Eye (tissue), 1 donor: ENCODE measurements around the gene GGA1.
"Not testable (repeated sequence)": the region's sequence is repeated elsewhere in the genome, so short reads cannot be mapped to it uniquely, and the experiment has no call there.

ENCODE experiments used
- DNase-seq: peaks from one replicate; pipeline ENCODE4 v3.0.0-alpha.2; 2015

Gene GGA1

DNA sequence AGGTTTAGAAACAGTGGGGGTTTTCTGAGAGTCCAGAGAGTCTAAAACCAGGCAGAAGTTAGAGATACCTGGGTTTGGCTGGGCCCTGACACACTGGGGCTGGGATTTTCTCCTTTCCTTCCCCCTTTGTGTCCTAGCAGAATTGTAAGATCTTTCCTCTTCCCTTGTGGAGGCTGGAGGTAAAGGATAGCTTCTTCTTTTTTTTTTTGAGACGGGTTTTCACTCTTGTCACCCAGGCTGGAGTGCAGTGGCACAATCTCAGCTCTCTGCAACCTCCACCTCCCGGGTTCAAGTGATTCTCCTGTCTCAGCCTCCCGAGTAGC, 1.5 kb downstream of the GGA1 start:
- DNase-seq, result not testable (repeated sequence)

DNA sequence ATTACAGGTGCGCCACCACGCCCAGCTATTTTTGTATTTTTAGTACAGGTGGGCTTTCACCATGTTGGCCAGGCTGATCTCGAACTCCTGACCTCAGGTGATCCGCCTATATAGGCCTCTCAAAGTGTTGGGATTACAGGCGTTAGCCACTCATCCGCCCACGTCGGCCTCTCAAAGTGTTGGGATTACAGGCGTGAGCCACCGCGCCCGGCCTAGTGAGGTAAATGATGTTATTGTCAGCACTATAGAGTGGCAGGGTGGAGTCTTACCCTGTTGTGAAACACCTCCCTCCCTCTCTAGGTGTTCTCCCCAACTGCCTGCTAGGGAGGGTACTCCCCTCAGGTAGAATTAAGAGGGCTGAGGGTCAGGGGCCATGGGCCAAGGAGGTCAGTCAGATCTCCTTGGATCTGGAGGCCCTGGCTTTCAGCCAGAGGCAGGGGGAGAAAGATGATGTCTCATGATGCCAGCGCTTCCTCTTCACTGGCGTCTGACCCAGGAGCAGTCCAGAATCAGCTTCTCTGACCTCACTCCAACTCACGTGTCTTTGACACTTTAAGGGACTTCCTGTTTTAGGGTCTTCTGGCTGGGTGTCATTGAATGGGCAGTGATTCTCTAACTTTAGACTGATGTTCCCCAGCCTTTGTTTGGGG, 2.0 kb downstream of the GGA1 start:
- no peak for DNase-seq

DNA sequence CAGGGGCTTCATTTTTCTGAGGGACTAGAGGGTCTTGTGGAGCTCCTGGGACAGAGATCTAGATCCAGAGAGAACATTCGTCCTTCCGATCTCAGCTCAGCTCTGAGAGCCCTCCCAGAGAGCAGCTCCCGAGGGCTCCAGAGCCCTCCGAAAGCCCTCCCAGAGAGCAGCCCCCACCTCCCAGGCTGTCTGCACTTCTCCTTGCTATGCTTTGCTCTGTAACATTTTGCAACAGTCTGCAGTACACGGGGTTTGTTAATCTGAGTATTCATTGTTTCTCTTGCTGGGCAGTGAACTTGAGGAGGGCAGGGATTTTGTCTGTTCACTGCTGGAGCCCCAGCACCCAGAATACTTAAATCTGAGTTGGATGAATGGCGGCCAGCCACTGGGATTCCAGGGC, 2.6 kb downstream of the GGA1 start:
- DNase-seq, result no peak

DNA sequence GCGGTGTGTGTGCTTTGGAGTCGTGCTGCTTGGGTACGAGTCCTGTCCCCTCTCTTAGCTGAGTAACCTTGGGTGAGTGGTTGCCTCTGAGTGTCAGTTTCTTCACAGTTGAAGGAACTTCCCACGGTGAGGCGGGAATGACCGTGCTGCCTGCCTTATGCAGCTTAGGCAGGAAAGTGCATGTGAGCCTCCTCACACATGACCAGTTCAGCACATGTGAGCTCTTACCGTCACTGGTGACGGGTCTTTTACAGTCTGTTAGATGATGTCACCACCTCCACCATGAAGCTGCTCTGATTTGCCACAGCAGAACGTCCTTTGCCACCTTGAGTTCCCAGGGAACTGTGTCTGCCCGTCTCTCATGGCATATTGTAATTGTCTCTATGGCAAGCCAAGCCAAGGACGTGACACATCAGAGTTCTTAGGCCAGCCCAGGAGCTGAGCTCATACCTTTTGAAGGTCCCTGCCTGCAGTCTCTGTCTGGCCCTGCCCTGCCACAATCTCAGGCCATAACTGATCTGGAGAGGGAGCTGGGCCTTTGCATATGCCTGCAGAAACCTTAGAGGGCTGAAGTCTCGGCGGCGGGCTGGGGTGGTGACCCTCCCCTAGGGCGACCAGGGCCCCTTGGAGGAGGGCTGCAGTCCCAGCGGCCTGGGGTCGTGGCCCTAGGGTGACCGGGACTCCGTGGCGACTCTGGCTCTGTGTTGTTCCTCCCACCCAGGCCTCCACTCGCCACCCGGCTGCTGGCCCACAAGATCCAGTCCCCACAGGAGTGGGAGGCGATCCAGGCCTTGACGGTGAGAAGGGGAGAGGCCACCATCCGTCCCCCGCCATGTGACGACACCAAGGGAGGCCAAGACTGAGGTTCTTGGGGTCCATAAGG, 7.8 kb downstream of the GGA1 start:
- DNase-seq, result no peak

DNA sequence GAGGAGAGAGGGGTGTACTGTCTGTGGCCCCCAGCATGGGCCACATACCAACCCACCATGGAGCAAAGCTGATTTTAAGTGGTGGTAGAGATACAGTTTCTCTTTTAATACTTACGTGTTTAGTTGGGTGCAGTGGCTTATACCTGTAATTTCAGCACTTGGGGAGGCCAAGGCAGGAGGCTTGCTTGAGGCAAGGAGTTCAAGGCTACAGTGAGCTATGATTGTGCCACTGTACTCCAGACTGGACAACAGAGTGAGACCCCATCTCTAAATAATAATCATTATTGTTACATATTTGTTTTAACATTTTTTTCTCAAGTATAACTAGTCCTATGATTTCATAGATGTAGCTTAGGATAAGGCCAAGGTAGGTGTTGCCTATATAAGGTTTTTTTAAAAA, 8.8 kb downstream of the GGA1 start:
- no peak for DNase-seq

DNA sequence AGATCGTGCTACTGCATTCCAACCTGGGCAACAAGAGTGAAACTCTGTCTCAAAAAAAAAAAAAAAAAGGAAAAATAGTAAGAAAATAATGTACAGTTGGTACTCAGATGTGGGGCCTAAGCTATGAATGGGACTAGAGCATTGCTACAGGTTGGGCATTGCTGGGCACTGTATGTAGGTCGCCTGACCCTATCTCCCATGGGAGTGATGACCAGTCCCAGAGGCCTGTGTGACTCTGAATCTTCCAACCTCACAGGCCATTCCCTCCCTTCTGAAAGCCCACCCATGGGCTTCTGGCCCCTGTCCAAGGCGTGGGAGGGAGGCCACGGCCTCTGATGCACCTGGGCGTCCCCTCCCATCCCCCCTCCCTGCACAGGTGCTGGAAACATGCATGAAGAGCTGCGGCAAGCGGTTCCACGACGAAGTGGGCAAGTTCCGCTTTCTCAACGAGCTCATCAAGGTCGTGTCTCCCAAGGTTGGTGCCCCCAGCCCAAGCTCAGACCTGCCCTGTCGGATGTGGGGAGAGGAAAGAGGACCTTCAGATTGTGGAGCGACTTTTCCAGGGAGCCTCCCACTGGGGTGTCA, 9.5 kb downstream of the GGA1 start:
- no peak for DNase-seq

DNA sequence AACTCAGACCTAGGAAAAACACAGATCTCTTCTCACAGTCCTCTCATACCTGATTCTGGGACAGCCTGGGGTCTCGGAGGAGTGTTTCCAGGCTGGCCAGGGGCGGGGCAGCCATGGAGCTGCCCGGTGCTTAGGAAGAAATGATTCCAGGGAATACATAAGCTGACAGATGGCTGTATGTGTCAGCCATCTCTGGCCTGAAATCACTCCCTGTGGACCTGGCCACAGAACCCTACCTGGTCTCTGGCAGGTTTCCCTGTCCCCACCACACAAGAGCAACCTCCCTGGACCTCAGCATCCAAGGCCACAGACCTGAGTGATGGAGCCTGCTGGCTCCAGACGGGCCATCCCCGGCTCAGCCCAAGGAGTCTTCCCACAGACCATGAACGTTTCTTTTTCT, 10.0 kb downstream of the GGA1 start:
- DNase-seq, result no peak

DNA sequence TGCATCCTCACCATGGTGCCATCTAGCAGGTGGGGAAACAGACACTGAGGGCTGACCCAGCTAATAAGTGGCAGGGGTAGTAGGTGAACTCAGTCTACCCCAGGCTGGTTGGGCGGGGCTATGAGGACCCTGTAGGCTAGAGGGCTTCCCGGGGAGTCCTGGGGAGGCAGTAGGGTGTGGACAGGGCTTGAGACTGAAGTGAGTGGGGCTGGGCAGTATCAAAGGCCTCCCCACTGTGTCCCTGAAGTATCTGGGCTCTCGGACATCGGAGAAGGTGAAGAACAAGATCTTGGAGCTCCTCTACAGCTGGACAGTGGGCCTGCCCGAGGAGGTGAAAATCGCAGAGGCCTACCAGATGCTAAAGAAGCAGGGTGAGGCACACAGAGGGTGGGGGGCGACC, 11.4 kb downstream of the GGA1 start:
- no peak for DNase-seq

DNA sequence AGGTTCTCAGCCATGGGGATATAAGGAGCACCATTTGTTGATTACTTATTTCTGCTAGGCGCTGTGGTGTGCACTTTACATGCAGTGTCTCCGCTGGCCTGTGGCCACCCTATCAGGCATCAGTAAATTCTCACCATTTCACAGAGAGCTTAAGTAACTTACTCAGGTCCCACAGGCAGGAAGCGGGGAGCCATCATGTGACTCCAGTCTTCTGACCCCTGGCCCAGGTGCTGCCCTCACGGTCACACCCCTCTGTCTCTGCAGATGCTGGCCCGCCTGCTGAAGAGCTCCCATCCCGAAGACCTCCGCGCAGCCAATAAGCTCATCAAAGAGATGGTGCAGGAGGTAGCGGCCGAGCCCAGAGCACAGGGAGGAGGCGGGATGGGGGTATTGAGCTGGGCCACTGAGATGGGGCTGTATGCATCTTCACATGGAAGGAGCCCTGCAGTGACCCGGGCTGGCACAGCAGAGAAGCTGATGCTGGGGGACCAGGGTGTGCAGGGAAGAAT, 12.8 kb downstream of the GGA1 start:
- no peak for DNase-seq

DNA sequence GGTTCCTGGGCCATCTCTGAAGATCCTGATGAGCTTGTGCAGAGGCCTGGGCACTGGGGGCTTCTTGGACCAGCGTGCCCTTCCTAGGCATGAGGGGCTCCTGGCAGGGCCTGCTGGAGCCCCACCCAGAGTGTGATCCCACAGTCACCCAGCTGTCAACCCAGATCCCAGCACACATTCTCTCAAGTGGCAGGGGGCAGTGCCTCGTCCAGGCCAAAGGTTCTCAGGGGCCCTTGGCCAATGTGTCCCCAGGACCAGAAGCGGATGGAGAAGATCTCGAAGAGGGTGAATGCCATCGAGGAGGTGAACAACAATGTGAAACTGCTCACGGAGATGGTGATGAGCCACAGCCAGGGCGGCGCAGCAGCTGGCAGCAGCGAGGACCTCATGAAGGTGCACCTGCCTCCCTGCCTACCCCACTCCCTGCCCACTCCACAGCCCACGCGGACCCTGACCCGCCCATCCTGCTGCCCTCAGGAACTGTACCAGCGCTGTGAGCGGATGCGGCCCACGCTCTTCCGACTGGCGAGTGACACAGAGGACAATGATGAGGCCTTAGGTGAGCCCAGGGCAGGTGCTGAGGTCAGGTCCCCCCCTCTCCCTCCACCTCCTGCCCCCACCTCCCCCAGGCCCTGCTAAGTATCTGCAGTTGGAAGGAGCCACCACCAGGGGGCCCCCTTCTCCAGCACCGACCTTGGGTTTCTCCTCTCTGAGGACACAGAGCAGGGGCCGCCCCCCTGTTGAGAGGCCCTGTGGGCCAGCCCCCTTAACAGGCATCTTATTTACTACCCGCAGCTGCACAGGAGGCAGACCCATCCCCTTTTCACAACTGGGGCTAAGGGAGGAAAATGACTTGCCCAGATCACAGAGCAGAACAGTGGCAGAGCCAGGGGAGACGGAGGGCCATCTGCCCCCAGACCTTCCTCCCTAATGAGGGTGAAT, 14.7 kb downstream of the GGA1 start:
- peak; percentile 88 for DNase-seq

DNA sequence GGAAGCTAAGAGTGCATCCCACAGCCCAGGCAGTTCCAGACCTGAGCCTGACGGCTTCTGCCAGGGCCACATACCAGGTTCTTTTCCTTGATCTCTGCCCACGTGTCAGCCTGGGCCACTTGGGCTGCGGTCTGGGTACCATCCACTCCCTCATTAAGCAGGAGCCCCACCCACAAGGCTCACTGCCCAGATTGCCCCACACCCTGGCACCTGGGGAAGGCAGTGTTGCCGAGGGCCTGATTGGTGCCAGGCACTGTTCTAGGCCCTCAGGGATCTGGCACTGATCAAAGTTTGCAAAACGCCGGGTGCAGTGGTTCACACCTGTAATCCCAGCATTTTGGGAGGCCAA, 15.4 kb downstream of the GGA1 start:
- no peak for DNase-seq

DNA sequence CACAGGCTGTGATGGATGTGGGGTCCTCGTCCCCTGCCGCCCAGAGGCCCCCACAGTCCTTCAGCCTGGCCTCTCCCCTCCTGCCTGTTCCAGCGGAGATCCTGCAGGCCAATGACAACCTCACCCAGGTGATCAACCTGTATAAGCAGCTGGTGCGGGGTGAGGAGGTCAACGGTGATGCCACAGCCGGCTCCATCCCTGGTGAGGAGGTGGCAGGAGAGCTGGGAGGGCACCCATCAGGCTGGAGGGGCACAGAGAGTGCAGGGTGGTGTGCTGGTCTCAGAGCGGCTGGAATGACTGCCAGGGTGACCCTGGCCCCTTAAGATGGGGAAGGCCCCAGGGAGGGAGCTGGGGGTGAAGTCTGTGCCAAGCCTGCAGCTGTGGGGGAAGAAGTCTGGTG, 16.2 kb downstream of the GGA1 start:
- DNase-seq, result no peak

DNA sequence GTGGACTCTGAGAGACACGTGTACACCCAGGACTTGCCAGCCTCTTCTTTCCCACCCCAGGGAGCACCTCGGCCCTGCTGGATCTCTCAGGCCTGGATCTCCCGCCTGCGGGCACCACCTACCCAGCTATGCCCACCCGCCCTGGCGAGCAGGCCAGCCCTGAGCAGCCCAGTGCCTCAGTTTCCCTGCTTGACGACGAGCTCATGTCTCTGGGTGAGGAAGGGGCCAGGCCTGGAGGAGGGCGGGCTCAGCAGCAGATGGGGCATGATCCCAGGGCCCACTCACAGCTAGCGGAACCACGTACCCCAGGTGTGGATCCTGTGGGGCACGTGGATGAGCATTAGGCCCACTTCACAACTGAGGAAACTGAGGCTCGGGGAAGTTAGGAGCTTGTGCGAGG, 17.1 kb downstream of the GGA1 start:
- no peak for DNase-seq

DNA sequence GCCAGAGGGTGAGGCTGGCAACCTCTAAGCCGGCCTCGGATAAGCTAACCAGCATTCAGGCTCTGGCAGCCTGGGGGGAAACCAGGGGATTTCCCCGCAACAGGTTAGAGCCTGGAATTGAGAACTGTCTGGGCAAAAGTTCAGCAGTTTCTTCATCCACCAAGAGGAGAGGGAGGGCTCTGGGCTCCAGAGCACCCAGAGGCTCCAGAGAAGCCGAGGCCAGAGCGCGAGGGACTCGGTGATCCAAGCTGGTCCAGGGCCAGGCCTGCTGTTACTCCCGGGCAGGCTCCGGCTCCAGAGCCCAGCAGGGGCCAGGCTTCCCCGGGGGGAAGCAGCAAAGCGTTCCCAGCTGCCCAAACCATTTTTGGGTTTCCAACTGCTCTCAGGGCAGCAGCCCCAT, 17.5 kb downstream of the GGA1 start:
- no peak for DNase-seq

DNA sequence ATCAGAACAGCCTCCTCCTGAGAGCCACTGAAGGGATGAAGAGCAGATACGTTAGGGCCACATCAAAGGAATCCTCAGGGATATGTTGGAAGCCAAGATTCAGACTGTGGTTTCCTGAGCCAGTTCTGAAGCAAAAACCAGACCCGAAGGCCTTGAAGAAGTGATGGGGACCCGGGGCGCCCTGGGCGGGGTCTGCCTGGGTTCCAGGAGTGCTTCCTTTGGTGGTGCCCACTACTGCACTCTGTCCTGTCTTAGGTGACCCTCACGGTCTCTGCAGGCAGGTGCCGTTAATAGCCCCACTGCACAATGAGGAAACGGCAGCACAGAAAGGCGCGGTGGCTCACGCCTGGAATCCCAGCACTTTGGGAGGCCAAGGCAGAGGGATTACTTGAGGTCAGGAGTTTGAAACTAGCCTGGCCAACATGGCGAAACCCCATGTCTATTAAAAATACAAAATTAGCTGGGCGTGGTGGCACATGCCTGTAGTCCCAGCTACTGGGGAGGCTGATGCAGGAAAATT, 18.0 kb downstream of the GGA1 start:
- DNase-seq, result no peak

DNA sequence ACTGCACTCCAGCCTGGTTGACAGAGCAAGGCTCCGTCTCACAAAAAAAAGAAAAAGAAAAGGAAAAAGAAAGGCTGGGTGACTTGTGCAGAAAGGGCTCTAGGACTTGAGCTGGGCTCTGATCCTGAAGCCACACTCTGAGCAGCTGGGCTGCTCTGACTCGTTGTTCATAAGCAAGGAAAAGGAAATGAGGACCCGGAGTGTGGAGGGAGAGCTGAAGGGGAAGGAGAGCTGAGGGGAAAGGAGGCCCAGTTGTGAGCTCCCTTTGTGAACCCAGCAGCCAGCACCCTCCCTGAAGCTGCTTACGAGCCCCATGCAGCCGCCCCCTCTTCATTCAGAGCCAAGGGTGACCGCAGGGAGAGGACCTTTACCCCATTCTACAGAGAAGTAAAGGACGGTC, 18.5 kb downstream of the GGA1 start:
- no peak for DNase-seq

DNA sequence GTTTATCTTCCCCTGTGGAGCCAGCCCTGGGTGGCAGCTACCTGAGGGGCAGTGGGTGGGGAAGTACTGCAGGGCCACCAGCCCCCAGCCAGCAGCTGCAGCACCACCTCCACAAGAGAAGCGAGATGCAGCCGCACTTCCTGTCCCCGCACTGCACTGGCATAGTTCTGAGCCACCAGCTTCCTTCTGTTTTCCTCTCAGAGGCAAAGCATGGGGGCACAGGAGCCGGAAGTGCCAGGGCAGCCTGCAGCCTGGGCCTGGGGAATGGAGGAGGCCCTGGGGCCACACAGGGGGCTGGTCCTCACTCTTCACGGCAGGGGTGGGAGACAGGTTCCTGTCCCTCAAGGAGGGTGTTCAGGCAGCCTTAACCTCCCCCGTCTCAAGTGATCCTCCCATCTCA, 18.9 kb downstream of the GGA1 start:
- no peak for DNase-seq

DNA sequence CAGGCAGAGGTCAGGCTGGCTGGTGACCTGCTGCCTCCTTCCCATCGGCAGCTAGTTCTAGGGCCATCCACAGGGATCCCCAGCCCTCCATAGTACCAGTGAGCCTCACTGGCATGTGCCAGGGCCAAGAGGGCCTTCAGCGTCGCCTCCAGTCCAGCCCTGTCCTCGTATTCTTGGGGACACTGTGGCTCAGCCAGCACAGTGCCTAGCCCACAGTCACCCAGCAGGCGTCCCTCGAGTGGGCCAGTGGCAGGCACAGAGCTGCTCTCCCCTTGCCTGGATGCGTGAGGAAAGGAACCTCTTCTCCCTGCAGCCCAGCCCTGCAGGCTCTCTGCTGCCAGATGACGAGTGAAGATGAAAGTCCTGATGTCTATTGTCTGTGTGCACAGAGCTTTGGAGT, 20.2 kb downstream of the GGA1 start:
- DNase-seq, result no peak

DNA sequence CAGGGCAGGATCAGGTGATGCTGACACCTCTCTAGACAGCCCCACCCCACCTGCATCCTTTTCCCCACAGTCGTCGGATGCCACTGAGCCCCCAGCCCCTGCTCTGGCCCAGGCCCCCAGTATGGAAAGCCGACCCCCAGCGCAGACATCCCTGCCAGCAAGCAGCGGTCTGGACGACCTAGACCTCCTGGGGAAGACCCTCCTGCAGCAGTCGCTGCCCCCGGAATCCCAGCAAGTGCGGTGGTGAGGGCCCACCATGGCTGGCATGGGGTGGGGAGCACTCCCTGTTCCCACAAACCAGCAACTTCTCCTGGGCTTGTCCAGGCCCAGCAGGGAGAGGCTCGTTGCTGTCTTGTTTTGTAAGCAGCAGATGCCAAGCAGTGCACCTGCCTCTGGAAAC, 21.3 kb downstream of the GGA1 start:
- DNase-seq, result no peak

DNA sequence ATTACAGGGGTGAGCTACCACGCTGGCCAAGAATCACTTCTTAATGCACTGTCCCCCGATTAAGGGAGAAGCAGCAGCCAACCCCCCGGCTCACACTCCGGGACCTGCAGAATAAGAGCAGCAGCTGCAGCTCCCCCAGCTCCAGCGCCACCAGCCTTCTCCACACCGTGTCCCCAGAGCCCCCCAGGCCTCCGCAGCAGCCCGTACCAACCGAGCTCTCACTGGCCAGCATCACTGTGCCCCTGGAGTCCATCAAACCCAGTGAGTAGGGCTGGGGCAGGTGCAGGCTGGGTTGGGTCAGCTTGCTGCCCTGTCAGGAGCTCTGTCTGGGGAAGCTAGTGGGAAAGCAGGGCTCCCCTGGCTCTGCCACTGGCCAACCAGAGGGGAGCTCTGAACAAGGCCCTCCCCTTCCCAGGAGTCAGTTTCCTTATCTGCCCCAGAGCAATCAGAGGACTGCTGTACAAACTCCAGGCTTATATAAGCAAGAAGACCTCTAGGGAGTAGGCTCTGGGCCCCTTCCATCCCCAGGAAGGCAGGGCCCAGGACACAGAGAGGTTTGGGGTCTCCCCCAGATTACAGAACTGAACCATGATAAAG, 22.3 kb downstream of the GGA1 start:
- DNase-seq, result no peak

DNA sequence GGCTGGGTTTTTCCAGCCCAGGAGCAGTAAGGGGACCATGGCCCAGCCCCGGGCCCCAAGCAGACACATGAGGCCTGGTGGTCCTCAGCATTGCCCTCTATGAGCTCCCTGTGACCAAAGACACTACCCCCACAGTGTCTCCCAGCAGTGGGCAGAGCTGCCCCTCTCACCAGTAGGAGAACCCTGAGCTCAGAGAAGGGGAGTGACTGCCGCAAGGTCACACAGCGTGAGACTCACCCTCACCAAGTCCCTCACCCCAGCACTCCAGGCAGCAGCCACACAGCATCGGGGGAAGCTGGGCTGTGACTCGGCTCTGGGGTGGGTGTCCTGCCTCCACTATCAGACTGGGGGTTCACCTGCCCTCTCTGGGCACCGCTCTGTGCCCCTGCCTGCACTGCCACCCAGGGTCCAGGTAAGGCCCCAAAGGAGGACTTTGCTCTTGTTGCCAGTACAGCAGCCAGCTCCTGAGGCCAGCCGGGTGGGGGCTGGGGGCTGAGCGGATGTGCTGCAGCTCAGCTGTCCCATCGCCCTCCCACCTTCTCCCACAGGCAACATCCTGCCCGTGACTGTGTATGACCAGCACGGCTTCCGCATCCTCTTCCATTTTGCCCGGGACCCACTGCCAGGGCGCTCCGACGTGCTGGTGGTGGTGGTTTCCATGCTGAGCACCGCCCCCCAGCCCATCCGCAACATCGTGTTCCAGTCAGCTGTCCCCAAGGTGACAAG, 23.0 kb downstream of the GGA1 start:
- DNase-seq, result no peak
